T-helper 2 cell treated with Interferon-gamma antibody and Interleukin-4, amounts not matched to agents 100 ng/mL and 5 ng/mL, for 36 hours (primary cell): Measurements from ENCODE around the gene CETN3. TPM values are rescaled to one million over a fixed set of nuclear protein-coding genes. Genes with fewer than 3 reads are reported as not detected.

ENCODE experiments used
- intact Hi-C: fragments of 100-400 bp; cut with micrococcal nuclease; formaldehyde crosslinking; loops from one replicate; pipeline ENCODE4 v1.15.1; 2023
- total RNA-seq: library from RNA; stranded (reverse); gene quantifications from 2 replicates; pipeline ENCODE4 v1.2.3, GENCODE V29; 2022

CETN3 gene
- total RNA-seq = 29.6 and 32.2 TPM in 2 replicates

DNA sequence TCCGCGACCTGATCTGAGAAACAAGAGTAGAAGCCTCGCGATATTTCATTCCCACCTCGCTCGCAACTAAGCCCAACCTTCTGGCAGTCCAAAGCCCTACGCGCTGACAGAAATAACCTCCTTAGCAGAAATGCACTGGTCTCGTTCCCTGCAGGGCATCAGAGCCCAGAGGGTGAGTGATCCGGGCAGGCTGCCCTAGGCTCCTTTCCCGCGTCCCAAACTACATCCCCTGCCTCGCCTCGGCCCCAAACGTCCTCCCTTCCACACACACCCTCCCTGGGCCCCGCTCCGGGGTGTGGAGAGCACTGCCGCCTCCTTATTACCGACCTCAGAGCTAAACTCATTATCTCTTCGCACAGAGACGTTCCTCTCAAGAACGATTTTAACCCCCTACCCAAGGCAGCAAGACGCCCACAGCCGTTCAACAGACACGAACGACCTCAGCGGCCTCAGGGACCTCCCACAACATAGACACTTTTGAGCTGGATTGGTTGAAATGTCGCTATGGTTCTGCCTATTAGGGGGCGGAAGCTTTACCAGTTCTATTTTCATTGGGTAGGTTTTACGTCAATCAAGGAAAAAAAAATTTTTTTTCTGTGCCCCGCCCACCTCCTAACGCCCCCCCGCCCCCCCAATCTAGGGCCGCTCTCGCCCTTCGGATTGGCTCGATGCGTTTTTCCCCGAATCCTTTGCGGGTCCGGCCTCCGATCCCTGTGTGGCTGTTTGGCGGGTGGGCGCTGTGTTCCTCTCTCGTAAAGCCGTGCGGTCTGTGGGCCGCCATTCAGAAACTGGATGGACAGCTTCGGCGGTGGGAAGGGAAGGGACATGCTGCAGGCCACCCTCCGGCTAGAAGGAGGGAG is at the start of gene CETN3:
CETN3 (minus strand) TSS at position 439 of the 860 bp plus-strand sequence; CDS start at position 344, 95 bp downstream.
- intact Hi-C loops = loop anchor here (1.0 to 2.0 kb wide), 4 partner anchors 29 to 971 kb away; partner anchors contain the start of genes LYSMD3, MBLAC2 and POLR3G

DNA sequence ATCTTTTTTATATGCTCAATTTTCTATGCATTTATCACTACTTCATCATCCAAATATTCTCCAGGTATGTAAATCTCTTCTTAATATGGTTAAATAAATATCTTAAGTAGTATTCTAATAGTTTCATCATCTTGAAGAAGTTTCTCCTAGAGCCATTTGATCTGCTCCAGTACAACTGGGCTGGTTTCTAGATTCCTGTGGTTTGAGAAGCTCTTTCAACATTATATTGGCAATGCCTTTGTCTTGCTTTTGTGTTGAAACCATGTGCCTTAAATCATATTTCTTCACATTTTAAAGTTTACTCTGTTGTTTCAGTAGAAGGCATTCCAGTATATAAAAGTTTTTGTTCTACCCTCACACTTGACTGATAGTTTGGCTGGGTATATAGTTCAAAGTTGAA is 37.4 kb upstream of the CETN3 start:
- intact Hi-C loops = no loop called here

DNA sequence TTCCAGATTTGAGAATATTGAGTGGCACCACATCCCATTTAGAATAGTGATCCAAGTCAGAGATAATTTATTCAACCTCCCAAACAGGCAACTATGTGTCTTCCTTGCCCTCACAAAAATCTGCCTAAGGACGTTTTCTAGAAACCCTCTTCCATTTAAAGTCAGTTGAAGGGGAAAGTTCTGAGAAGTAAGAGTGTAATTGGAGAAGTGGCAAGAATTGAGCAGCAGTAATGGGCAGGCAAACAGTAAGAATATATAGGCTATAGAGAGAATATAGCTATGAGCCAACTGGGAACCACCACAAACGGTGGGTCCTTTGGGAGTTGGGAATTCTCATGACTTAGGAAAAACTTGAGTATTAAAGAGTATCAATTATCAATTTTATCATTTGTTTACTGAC is 31.1 kb upstream of the CETN3 start:
- intact Hi-C loops = loop anchor here (1.0 kb wide), 1 partner anchor 343 kb away; no protein-coding TSS in a partner anchor

DNA sequence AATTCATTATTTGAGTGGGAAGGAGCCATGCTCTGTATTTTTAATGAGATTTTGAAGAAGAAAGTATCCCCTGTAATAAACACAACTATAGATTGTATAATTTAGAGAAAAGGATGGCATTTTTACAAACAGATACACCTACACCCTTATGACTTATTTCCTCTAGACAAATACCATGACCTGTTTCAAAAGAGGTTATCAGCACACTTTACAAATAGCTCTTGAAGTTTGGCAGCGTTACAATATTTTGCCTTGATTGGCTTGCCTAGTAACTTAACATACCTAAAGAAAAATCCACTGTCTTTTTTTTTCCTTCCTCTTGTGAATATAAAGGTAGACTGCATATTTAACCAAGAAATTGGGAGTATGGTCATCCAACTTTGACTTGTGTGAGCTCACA is 28.5 kb upstream of the CETN3 start:
- intact Hi-C loops = loop anchor here (2.0 kb wide), 2 partner anchors 29 to 167 kb away; partner anchors contain the start of gene CETN3

DNA sequence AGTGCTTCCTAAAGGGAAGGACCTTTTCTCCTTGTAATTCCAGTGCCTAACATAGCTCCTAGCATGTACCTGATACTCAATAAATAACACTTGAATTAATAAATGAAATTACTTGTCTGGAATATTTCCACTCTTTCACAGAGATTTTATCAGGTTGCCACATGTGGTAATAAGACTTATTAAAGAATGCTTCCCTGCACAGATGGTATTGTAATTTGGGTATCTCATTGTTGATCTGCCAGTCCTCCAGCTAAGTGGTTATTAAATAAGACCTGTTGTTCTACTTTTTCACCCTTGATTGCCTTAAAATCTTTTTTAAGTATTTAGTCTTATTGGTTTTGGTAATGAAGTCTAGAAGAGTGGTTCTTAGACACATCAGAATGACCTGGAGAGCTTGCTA is 28.1 kb upstream of the CETN3 start:
- intact Hi-C loops = loop anchor here (2.0 kb wide), 2 partner anchors 29 to 167 kb away; partner anchors contain the start of gene CETN3

DNA sequence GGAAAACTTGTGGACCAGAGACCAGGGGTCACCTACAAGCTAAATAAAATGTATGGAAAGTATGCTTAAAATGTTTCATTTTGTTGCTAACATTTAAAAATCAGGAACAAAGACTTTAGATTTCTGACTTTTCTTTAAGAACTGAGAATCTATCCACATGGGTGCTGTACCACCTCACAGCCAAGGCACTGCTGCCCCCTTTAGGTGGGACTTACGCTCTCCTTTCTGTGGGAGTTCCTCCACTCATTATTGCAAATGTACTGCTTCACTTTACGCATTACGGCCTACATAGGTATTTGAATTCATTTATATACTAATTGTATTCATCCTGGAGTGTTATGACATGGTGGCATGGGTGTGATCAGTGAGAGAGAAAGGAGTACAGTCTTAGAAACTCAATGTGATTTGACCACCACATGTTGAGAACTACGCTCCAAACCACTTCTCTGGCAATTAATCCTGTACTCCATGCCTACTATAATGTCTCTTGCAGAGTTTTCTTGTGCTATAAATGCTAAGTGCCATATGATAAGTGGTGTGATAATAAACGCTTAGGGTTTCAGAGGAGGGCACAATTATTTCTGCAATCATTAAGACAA is 24.7 kb upstream of the CETN3 start:
- intact Hi-C loops = no loop called here

DNA sequence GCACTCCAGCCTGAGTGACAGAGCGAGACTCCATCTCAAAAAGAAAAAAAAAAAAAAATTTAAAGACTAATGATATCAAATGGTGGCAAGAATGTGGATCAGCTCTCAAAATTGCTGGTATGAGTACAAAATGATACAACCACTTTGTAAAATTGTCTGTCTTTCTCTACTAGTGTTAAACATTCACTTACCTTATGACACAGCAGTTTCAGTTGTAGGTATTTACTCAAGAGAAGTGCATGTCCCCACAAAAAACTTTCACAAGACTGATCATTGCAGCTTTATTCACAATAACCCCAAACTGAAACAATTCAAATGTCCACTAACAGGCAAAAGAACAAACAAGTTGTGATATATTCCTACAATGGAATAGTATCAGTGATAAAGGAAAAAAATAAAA is 14.7 kb upstream of the CETN3 start:
- intact Hi-C loops = no loop called here

DNA sequence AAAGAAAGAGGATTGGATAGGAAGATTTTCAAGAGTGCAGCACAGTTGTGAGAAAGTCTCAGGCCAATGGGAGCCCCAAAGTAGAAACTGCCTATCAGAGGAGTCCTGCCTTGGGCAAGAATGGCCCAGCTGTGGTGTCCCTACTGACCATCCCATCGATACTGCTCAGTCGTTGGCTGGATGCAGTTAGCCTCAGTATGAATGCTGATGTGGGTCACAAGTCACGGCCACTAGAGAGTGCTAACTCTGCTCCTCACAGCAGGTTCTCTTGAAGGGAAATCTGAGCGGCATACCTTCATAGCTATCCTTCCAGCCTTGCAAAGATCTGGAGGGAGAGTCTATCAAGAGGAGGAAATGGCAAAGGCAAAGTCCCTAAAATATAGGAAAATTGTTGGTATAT is 11.6 kb upstream of the CETN3 start:
- intact Hi-C loops = no loop called here

DNA sequence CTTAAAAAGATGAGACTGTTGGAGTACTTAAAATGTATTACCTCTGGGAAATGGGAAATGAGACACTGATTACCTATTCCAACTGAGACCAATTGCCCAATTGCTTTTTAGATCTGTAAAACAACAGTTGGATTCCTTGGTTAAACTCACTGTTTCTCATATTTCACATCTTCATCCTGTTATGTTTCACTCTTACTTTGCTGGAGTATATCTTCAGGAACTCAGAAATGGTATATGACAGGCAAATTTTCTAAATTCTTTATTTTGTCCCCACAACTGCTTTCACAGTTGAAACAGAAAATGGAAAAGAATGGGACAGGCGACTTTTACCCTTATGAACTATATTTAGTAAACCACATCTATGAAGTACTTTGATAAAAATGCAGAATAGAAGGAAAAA is 8.7 kb upstream of the CETN3 start:
- intact Hi-C loops = no loop called here

DNA sequence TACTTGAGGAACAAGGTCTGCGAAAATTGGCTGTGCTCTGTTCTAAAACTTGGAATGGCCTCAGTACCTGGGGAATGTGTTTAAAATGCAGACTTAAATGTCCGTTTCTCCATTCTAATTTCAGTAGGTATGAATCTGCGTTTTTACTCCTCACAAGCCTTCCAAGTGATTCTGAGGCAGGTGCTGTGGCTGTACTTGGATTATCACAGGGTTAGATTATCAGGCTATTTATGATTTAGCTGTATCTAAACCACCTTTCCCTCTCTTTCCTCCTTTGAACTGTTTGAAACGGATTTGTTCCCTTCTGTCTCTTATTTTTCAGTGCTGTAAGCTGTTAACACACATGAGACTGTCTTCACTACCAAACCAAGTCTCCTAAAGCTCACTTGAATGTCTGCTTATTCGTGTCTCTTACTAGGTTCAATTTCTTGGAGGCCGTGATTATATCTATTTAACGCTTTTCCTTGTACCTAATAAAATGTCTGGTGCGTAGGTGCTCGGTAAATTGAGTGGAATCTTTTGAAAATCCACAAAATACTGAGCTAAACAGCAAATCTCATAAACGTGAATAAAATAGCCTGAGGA is 714 bp upstream of the CETN3 start:
- intact Hi-C loops = no loop called here

DNA sequence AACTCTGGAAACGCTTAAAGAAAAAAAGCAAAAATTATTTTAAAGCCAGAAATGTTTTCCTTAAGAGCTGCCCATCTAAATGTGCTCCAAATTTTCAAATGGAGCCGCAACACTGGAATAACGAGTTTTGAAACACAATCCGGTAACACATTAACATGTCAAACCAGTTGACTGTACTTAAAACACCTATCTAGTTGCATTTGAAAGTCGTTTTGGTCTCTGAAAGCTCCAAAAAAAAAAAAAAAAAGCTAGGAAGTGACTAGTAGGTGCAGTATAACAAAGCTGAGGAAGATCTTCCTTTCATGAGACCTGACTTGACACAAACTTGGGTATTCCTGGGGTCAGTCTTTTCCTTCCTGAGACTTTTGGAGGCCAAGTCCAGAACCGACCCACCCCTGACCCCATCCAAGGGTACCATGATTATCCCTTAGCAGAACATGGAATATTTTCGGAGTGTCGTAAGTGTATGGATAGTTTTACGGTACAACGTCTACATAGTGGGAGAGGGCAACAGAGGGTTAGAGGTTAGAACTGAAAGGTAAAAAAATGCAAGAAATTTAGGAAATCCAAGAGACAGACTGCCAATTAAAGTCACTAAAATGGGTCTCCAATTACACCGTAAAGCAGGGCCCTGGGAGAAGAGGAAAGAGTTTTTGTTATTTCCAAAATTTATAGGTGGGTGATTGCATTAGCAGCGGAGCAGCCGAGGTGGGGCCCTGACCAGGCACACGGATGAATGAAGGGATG is 812 bp downstream of the CETN3 start:
- intact Hi-C loops = loop anchor here (1.0 to 2.0 kb wide), 4 partner anchors 30 to 972 kb away; partner anchors contain the start of genes LYSMD3, MBLAC2 and POLR3G

DNA sequence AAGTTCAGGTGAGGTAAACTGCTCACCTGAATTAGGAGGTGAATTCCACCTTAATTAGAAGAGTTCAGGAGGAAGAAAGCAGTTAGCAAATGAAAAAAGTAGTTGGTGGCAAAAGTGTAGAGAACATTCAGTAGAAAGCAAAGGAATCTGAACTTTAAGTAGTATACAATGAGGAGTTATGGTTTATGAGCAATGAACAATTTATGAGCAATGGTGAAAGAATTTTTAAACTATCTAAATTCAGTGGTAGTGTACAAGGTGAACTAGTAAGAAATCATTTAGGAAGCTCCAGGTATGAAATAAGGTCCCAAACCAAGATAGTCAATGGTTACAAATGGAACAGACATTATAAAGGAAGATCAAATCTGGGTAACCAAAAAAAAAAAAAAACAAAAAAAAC is 3.1 kb downstream of the CETN3 start:
- intact Hi-C loops = no loop called here

DNA sequence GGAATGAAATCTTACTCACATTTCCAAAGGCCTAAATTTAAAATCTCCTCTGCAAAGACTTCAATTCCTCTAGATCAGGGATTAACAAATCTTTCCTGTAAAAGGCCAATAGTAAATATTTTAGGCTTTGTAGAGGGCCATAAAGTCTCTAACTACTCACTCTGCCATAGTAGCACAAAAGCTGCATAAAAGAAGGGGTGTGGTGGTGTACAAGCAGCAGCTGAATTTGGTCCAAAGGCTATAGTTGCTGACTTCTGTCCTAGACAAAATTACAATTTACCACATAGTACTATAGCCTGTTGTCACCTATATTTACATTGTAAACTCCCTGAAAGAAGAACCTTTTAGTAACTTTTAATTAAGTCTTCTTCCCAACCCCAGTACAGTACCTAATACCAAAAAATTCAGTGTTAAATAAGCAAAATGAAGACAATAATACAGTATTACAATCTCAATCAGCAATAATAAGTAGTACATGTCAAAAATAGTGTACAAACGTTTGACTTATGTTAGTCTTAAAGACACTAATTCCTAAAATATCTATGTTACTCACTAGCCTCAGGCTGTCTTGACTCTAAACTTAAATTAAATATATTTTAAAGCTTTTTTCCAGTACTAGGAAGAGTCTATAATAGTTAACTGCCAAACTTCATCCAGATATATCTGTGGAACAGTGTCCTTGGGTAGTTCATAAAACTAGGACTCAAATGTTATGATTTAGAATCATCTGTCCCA is 6.9 kb downstream of the CETN3 start:
- intact Hi-C loops = no loop called here

DNA sequence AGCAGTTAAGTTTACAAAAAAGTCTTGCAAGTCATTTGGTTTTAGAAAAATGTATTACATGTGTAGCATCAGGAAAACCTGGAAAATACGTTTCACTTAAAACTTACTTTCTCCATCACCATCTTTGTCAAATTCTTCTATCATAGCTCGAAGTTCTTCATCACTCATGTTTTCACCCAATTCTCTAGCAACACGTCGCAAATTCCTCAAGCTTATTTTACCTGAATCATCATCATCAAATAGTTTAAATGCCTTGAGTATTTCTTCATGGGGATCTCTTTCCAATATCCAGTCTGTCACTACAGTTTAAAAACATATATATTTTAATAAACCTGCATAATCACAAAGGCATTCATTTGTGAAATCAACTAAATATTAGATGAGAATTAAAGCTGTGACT is 10.3 kb downstream of the CETN3 start:
- intact Hi-C loops = no loop called here

DNA sequence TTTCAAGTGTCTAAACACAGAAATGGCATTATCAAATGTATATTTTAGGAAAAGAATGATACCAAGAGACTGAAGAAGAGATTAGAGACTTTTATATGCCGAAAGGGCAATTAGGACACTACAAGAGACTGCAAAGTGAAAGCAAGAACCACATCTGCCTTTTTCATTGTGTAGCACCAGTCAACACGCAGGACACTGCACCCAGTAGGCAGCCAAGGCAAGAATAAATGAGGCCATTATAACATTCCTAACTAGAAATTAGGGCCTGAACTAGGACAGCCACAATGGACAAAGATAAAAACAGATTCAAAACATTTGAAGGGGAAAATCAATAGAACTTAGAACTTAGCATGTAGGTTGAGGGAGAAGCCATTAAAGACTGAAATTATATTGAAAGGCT is 10.8 kb downstream of the CETN3 start:
- intact Hi-C loops = no loop called here

DNA sequence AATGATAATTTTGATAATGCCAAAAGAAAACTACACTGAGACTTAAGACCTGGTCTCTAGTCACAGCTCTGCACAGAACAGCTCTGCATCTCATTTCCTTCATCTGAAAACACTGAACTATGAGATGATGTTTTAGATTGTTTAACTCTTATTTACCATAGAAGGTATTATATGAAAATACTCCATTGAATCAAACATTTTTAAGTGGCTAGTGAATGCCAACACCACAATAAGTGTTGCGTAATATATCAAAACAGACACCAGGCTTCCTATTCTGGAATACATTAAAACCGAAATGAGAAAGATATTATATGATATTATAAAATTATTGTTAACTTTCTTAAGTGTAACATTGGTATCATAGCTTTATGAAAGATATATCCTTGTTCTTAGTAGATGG is 14.6 kb downstream of the CETN3 start:
- intact Hi-C loops = no loop called here

DNA sequence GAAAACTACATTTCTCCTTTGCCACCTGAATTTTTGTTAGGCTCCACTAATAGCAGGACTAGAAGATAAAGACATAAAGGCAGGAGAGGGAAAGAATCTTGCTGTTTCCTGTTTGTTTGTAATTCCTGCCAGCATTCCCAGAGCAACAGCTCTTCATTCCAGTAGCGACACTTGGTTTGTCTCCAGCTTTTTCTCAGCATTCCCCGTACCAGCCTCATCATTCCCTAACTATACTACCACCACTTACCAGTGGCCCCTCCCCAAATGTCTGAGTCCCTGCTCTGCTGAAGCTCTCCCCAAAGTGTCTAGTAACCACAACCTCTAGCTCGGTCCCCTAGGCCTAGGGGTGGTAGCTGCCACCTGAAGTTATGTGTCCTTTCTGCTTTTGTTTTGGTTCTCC is 18.6 kb downstream of the CETN3 start:
- intact Hi-C loops = no loop called here

DNA sequence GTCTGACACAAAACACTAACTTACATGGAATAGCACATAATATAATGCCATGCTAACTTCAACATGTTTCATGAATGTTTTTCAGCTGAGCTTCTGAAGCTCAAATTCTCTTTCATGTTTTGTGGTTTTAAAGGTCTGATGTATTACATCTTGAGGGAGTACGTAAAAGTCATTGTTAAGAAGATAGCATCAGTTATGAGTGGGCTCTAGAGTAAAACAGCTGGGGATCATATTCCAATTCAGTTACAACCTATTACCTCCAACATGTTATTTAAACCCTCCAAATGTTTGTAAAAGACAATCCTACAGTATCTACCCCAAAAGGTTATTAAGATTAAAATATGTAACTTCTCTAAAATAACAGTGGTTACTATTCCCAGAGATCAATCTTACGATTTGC is 19.2 kb downstream of the CETN3 start:
- intact Hi-C loops = no loop called here

DNA sequence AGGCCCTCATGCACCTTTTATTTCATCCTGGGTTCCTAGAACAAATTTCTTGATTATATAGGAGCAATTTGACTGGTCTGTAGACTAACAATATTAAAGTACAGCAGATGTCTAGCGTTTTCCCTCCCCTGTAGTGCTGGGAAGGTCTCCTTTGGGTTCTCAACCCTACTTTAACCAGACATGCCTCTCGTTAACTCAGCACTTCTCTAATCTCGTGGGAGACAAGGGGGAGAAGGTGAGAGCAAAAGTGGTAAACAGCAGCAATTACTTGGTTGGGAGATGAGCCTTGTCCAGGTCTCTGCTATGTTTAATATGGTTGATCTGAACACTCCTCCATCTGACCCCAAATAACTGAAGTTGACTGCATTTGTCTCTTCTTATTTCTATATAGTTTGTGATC is 22.0 kb downstream of the CETN3 start:
- intact Hi-C loops = loop anchor here (2.0 kb wide), 1 partner anchor 1659 kb away; no protein-coding TSS in a partner anchor

DNA sequence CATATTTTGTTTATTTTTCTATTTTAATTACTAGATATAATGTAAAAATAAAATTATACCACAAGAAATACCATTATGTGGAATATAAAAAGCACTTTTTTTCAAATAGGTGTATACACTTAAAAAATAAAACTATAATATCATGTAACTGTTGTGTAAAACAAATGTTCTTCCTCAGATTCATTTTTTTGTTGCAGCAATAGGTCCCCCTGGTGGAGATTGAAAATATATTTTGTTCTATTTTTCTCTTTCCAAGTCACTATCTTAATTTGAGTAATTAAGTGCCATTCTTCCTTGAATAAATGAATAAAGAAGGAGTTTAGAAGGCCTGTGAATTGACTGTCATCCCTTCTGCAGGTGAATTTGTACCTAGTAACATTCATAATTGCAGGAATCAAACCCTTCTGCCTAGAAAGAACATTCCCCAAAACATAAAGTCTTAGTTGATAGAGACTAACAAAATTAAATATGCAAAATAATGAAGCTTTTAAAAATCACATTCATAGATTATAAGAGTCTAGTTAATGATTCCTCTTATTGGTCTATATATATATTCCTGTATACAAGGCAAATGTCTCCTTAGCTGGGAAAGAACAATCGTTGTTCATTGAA is 23.4 kb downstream of the CETN3 start:
- intact Hi-C loops = loop anchor here (2.0 kb wide), 1 partner anchor 1657 kb away; no protein-coding TSS in a partner anchor
